ENCODE results near the gene CYTH1.
"Not testable (repeated sequence)": the region's sequence is repeated elsewhere in the genome, so short reads cannot be mapped to it uniquely, and the experiment has no call there.

Gene CYTH1

GRCh38 chr17:78785011-78785662 is 3.1 kb upstream of the CYTH1 start:
- DNase-seq, result no peak

- DNase-seq, result no peak
Measured at GRCh38 chr17:78784352-78784751, 2.3 kb upstream of the CYTH1 start.

GRCh38 chr17:78783711-78784324 is 1.7 kb upstream of the CYTH1 start:
- DNase-seq, result no peak

- peak; percentile 38 for DNase-seq
Measured at GRCh38 chr17:78781104-78781892, 775 bp downstream of the CYTH1 start.

GRCh38 chr17:78780335-78780734 is 1.7 kb downstream of the CYTH1 start:
- DNase-seq, result no peak

- no peak for DNase-seq
Measured at GRCh38 chr17:78779850-78780249, 2.2 kb downstream of the CYTH1 start.

GRCh38 chr17:78779286-78779651 is 2.8 kb downstream of the CYTH1 start:
- DNase-seq, result not testable (repeated sequence)

- DNase-seq, result no peak
Measured at GRCh38 chr17:78777881-78778280, 4.2 kb downstream of the CYTH1 start.

- peak; percentile 56 for DNase-seq
Measured at GRCh38 chr17:78774956-78775571, 7.0 kb downstream of the CYTH1 start.

- DNase-seq, result no peak
Measured at GRCh38 chr17:78774453-78774852, 7.6 kb downstream of the CYTH1 start.

GRCh38 chr17:78771758-78772382 is 10.2 kb downstream of the CYTH1 start:
- no peak for DNase-seq

GRCh38 chr17:78769196-78769773 is 12.8 kb downstream of the CYTH1 start:
- DNase-seq, result no peak

- no peak for DNase-seq
Measured at GRCh38 chr17:78767806-78768205, 14.3 kb downstream of the CYTH1 start.

- no peak for DNase-seq
Measured at GRCh38 chr17:78766743-78767294, 15.3 kb downstream of the CYTH1 start.

- DNase-seq, result no peak
Measured at GRCh38 chr17:78766225-78766624, 15.8 kb downstream of the CYTH1 start.

- no peak for DNase-seq
Measured at GRCh38 chr17:78765821-78766220, 16.3 kb downstream of the CYTH1 start.

GRCh38 chr17:78764871-78765270 is 17.2 kb downstream of the CYTH1 start:
- no peak for DNase-seq

- no peak for DNase-seq
Measured at GRCh38 chr17:78763561-78763960, 18.5 kb downstream of the CYTH1 start.

- DNase-seq, result no peak
Measured at GRCh38 chr17:78761789-78762406, 20.2 kb downstream of the CYTH1 start.

GRCh38 chr17:78759969-78760352 is 22.1 kb downstream of the CYTH1 start:
- DNase-seq, result no peak

GRCh38 chr17:78759203-78759968 is 22.7 kb downstream of the CYTH1 start:
- DNase-seq, result peak; percentile 63
